Measurements from ENCODE around the gene DYNLRB1.

DNA sequence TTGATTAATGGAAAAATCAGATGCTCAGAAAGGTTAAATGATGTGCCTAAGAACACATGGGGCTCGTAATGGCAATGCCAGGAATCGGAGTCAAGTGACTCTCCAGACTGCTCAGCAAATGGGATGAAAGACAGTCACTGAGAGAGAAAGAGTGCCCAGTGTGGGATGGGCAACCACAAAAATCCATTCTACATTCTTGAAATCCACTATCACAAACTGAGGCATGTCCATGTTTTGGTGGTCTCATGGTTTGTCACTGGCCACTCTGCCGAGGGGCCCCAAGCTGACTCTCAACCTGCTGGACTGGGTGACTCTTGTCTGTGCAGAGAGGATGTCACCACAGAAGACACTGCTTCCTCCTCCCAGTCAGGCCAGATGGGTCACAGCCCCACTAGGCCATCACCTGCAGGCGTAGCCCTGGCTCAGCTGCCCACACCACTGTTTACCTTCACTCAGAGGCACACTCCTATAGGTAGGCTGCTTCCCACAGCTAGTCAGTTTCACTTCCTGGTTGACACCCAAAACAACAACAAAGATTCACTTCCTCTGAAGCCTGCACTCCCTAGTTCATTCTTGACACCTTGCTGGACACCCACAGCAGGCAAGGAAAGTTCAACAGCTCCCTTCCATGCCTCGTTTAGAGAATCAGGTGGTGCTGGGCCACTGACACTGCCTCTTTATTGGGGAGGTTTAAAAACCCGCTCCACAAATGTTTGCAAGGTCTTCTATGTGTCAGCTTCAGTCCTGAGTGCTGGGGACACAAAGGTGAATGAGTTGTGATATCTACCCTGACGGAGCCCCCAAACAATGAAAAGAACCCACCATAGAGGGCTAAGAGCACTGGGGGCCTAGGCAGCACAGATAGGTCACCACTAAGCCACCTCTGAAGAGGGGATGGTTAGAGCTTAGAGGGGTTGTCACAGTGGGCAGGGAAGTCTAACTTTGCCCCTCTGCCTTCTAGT lies 64.0 kb downstream of the DYNLRB1 start:
- TF ChIP-seq, protein P1, sequence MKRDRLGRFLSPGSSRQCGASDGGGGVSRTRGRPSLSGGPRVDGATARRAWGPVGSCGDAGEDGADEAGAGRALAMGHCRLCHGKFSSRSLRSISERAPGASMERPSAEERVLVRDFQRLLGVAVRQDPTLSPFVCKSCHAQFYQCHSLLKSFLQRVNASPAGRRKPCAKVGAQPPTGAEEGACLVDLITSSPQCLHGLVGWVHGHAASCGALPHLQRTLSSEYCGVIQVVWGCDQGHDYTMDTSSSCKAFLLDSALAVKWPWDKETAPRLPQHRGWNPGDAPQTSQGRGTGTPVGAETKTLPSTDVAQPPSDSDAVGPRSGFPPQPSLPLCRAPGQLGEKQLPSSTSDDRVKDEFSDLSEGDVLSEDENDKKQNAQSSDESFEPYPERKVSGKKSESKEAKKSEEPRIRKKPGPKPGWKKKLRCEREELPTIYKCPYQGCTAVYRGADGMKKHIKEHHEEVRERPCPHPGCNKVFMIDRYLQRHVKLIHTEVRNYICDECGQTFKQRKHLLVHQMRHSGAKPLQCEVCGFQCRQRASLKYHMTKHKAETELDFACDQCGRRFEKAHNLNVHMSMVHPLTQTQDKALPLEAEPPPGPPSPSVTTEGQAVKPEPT (CRISPR knock-in tag; IDR thresholded peaks at IDR 0.05; ENCODE audit: low read depth), result no peak
- TF ChIP-seq ZNF274 (CRISPR knock-in tag; IDR thresholded peaks at IDR 0.05), result no peak
- no peak for TF ChIP-seq NBN (conservative IDR thresholded peaks at IDR 0.05)
- TF ChIP-seq, protein P2, sequence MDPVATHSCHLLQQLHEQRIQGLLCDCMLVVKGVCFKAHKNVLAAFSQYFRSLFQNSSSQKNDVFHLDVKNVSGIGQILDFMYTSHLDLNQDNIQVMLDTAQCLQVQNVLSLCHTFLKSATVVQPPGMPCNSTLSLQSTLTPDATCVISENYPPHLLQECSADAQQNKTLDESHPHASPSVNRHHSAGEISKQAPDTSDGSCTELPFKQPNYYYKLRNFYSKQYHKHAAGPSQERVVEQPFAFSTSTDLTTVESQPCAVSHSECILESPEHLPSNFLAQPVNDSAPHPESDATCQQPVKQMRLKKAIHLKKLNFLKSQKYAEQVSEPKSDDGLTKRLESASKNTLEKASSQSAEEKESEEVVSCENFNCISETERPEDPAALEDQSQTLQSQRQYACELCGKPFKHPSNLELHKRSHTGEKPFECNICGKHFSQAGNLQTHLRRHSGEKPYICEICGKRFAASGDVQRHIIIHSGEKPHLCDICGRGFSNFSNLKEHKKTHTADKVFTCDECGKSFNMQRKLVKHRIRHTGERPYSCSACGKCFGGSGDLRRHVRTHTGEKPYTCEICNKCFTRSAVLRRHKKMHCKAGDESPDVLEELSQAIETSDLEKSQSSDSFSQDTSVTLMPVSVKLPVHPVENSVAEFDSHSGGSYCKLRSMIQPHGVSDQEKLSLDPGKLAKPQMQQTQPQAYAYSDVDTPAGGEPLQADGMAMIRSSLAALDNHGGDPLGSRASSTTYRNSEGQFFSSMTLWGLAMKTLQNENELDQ (CRISPR knock-in tag; IDR thresholded peaks at IDR 0.05; ENCODE audit: borderline replicate concordance), result no peak
- TF ChIP-seq JUND (CRISPR knock-in tag; IDR thresholded peaks at IDR 0.05), result no peak
- TF ChIP-seq, protein P3, sequence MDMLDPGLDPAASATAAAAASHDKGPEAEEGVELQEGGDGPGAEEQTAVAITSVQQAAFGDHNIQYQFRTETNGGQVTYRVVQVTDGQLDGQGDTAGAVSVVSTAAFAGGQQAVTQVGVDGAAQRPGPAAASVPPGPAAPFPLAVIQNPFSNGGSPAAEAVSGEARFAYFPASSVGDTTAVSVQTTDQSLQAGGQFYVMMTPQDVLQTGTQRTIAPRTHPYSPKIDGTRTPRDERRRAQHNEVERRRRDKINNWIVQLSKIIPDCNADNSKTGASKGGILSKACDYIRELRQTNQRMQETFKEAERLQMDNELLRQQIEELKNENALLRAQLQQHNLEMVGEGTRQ (IDR thresholded peaks at IDR 0.05; ENCODE audit: low read depth, low read length), result no peak
- TF ChIP-seq, protein P3 (CRISPR knock-in tag; IDR thresholded peaks at IDR 0.05; ENCODE audit: borderline replicate concordance), result no peak
- TF ChIP-seq CBX1 (IDR thresholded peaks at IDR 0.05; ENCODE audit: low read depth), result no peak
- no peak for TF ChIP-seq SMC3 (IDR thresholded peaks at IDR 0.05; ENCODE audit: low read length)
- no peak for TF ChIP-seq CEBPB (IDR thresholded peaks at IDR 0.05; ENCODE audit: borderline replicate concordance, low read depth, low read length)
- TF ChIP-seq, protein P4, sequence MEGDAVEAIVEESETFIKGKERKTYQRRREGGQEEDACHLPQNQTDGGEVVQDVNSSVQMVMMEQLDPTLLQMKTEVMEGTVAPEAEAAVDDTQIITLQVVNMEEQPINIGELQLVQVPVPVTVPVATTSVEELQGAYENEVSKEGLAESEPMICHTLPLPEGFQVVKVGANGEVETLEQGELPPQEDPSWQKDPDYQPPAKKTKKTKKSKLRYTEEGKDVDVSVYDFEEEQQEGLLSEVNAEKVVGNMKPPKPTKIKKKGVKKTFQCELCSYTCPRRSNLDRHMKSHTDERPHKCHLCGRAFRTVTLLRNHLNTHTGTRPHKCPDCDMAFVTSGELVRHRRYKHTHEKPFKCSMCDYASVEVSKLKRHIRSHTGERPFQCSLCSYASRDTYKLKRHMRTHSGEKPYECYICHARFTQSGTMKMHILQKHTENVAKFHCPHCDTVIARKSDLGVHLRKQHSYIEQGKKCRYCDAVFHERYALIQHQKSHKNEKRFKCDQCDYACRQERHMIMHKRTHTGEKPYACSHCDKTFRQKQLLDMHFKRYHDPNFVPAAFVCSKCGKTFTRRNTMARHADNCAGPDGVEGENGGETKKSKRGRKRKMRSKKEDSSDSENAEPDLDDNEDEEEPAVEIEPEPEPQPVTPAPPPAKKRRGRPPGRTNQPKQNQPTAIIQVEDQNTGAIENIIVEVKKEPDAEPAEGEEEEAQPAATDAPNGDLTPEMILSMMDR (CRISPR knock-in tag; IDR thresholded peaks at IDR 0.05), result no peak
- TF ChIP-seq ZBTB8A (CRISPR knock-in tag; IDR thresholded peaks at IDR 0.05; ENCODE audit: borderline replicate concordance, low read depth), result no peak
- no peak for TF ChIP-seq FOXJ3 (CRISPR knock-in tag; IDR thresholded peaks at IDR 0.05; ENCODE audit: borderline replicate concordance)
- TF ChIP-seq ZNF713 (CRISPR knock-in tag; IDR thresholded peaks at IDR 0.05), result no peak
- no peak for TF ChIP-seq CBX2 (IDR thresholded peaks at IDR 0.05; ENCODE audit: low read depth, low read length)
- no peak for TF ChIP-seq CBX2 (CRISPR knock-in tag; IDR thresholded peaks at IDR 0.05; ENCODE audit: low read depth)

Data from HepG2 (cell line).